Spleen (tissue), 11 donors: ENCODE measurements around the gene HK2. TPM values are rescaled to one million over a fixed set of nuclear protein-coding genes. Genes with fewer than 3 reads are reported as not detected.

Experiments used
- DNase-seq: peaks from one replicate; pipeline ENCODE4 v3.0.0-alpha.2; 2020
- H3K27ac ChIP-seq, 8 donors: fragments of 200-600 bp; sonication (generic) in 7 of 8; 1 replicate in 4 of 8; 2 replicates in 4 of 8; pipeline versions ENCODE4 v1.5.0 to v1.8.0; 2016 to 2021; ENCODE audit warnings: inconsistent platforms in 4 of 8, mild to moderate bottlenecking in 4 of 8, moderate library complexity in 1 of 8
- H3K27me3 ChIP-seq, 7 donors: fragments of 200-600 bp; sonication (generic) in 6 of 7; replicated peaks in 1 of 7; 1 replicate in 4 of 7; 2 replicates in 3 of 7; pipeline versions ENCODE4 v1.5.0 to v1.8.0; 2016 to 2021; ENCODE audit warnings: inconsistent platforms in 3 of 7, mild to moderate bottlenecking in 1 of 7
- H3K36me3 ChIP-seq, 6 donors: fragments of 200-600 bp; sonication (generic) in 5 of 6; 1 replicate in 4 of 6; 2 replicates in 2 of 6; pipeline versions ENCODE4 v1.5.0 to v1.8.0; 2016 to 2021; ENCODE audit warnings: inconsistent platforms in 2 of 6
- H3K4me1 ChIP-seq, 6 donors: fragments of 200-600 bp; sonication (generic) in 5 of 6; 1 replicate in 3 of 6; 2 replicates in 3 of 6; pipeline versions ENCODE4 v1.5.0 to v1.8.0; 2016 to 2021; ENCODE audit warnings: inconsistent platforms in 3 of 6
- H3K4me3 ChIP-seq, 8 donors: fragments of 200-600 bp; sonication (generic) in 7 of 8; 1 replicate in 4 of 8; 2 replicates in 4 of 8; pipeline versions ENCODE4 v1.5.0 to v1.8.0; 2016 to 2021; ENCODE audit warnings: inconsistent platforms in 4 of 8, mild to moderate bottlenecking in 4 of 8, moderate library complexity in 2 of 8
- H3K9me3 ChIP-seq, 8 donors: fragments of 200-600 bp; sonication (generic) in 7 of 8; 1 replicate in 4 of 8; 2 replicates in 4 of 8; pipeline versions ENCODE4 v1.5.0 to v1.8.0; 2016 to 2021; ENCODE audit warnings: inconsistent platforms in 4 of 8
- CTCF ChIP-seq, 11 experiments: fragments of 200-600 bp in 7 of 11; fragments of 450-650 bp in 4 of 11; sonication (generic) in 4 of 11; IDR thresholded peaks in 8 of 11; conservative IDR thresholded peaks in 3 of 11; 1 replicate in 7 of 11; 2 replicates in 4 of 11; pipeline versions ENCODE4 v1.4.0 to v1.8.0; 2016 to 2021; ENCODE audit warnings: antibody characterized with exemption in 11 of 11, inconsistent platforms in 4 of 11, mild to moderate bottlenecking in 1 of 11
- POLR2A ChIP-seq, 3 donors: fragments of 450-650 bp; IDR thresholded peaks; one replicate each; pipeline ENCODE4 v1.5.1; 2017; ENCODE audit warnings: antibody characterized with exemption in 3 of 3, mild to moderate bottlenecking in 1 of 3
- POLR2AphosphoS5 ChIP-seq, 3 donors: sonication (generic); formaldehyde crosslinking; IDR thresholded peaks; one replicate each; pipeline ENCODE4 v1.5.1; 2017; ENCODE audit warnings: antibody characterized with exemption in 3 of 3
- WGBS, 5 donors: extraction: QIAGEN DNeasy Blood & Tissue Kit in 3 of 5; methylation state at CpG; one replicate each; pipeline versions ENCODE4 v1.1.5 to v1.1.7; 2013 to 2018; 5-methylcytosine and 5-hydroxymethylcytosine counted together
- intact Hi-C: fragments of 100-400 bp; cut with DNase I; formaldehyde crosslinking; loops from one replicate; pipeline ENCODE4 v1.15.0; 2023; ENCODE audit warnings: low total_unique reads
- polyA plus RNA-seq, 3 donors: library from polyadenylated mRNA; stranded (reverse); fragments of 200-250 nt; gene quantifications; one replicate each; pipeline ENCODE4 v1.2.1, GENCODE V29; 2013
- total RNA-seq, 7 donors: library from RNA; depleted of rRNA in 3 of 7; stranded (reverse); fragments of >200 nt in 3 of 7; fragmentation: NEBNext Ultra II Directional in 4 of 7; extraction: Animal tissue kit (Norgen Biotek cat#: 25700) in 4 of 7; gene quantifications; one replicate each; pipeline versions ENCODE4 v1.1.0 to v1.2.1, GENCODE V29; 2016 to 2021
- donor health status: healthy with polysubstance abuse.
- donor health status: DM: no; HTN: no; CAD: no; lungs with moderate emphysema.
- donor health status: DM: no; HTN: no; CAD: no.
- donor health status: Bipolar disorder and iron deficiency.
- donor health status: healthy.
- donor health status: DM: no; HTN: no; CAD: no.
- donor health status: DM: yes; HTN: yes; CAD: no.

The HK2 gene
- total and polyA plus RNA-seq, 10 donors, result 4.8 to 67.8 (median 16.1) TPM

GRCh38 chr2:74815941-74816340 lies 18.0 kb upstream of the HK2 start:
- peak overlapping the region in 6 of 8 donors; percentile 60 to 92 (median 76) for H3K27ac ChIP-seq
- H3K4me1 ChIP-seq, result peaks cover 0 to 24% (median 14%) of the 10 kb centered on the region in 6 donors
- H3K27me3 ChIP-seq, result no peaks in the 10 kb centered on the region
- DNase-seq, result no peak
- TF ChIP-seq CTCF (IDR thresholded peaks at IDR 0.05 in 8 of 11, conservative IDR thresholded peaks at IDR 0.05 in 3 of 11), result no peak
- no peak for TF ChIP-seq POLR2A (IDR thresholded peaks at IDR 0.05)
- no peak for TF ChIP-seq POLR2AphosphoS5 (IDR thresholded peaks at IDR 0.05)
- 55 to 94% (median 70%) methylated on average over 1 of the region's 1 CpG for WGBS, 5 donors
- H3K4me3 ChIP-seq, result no peak overlapping the region
- no peaks in the 10 kb centered on the region for H3K36me3 ChIP-seq
- no peaks in the 10 kb centered on the region for H3K9me3 ChIP-seq
- intact Hi-C loops, result no loop called here

- no peaks in the 10 kb centered on the region for H3K27me3 ChIP-seq
- TF ChIP-seq POLR2AphosphoS5 (IDR thresholded peaks at IDR 0.05), result no peak
- TF ChIP-seq CTCF (IDR thresholded peaks at IDR 0.05 in 8 of 11, conservative IDR thresholded peaks at IDR 0.05 in 3 of 11), result no peak
- TF ChIP-seq POLR2A (IDR thresholded peaks at IDR 0.05), result no peak
- 16 to 27% (median 24%) methylated on average over 7 of the region's 7 CpGs for WGBS, 5 donors
- no peak for DNase-seq
- intact Hi-C loops, result no loop called here
- H3K27ac ChIP-seq, result peak overlapping the region in 7 of 8 donors; percentile 60 to 92 (median 81)
- no peaks in the 10 kb centered on the region for H3K36me3 ChIP-seq
- H3K4me1 ChIP-seq, result peaks cover 0 to 24% (median 14%) of the 10 kb centered on the region in 6 donors
- peak overlapping the region in 1 of 8 donors; percentile 44 for H3K4me3 ChIP-seq
- H3K9me3 ChIP-seq, result no peaks in the 10 kb centered on the region
Measured at GRCh38 chr2:74816540-74817303, 17.2 kb upstream of the HK2 start.

GRCh38 chr2:74817304-74817675 lies 16.6 kb upstream of the HK2 start:
- Histone ChIP-seq H3K27me3 (no peaks in the 10 kb centered on the region), H3K4me3 (peak overlapping the region in 1 of 8 donors; percentile 44), H3K4me1 (peaks cover 0 to 24% (median 14%) of the 10 kb centered on the region in 6 donors), H3K36me3 (no peaks in the 10 kb centered on the region), H3K9me3 (no peaks in the 10 kb centered on the region), H3K27ac (peak overlapping the region in 7 of 8 donors; percentile 60 to 92 (median 81))
- DNase-seq, result no peak
- no peak for TF ChIP-seq POLR2AphosphoS5 (IDR thresholded peaks at IDR 0.05)
- TF ChIP-seq POLR2A (IDR thresholded peaks at IDR 0.05), result no peak
- no peak for TF ChIP-seq CTCF (IDR thresholded peaks at IDR 0.05 in 8 of 11, conservative IDR thresholded peaks at IDR 0.05 in 3 of 11)
- intact Hi-C loops, result no loop called here
- WGBS, 5 donors, result 28 to 42% (median 35%) methylated on average over 1 of the region's 1 CpG

- peaks cover 0 to 30% (median 14%) of the 10 kb centered on the region in 6 donors for H3K4me1 ChIP-seq
- no peaks in the 10 kb centered on the region for H3K27me3 ChIP-seq
- TF ChIP-seq POLR2A (IDR thresholded peaks at IDR 0.05), result no peak
- intact Hi-C loops, result no loop called here
- no peaks in the 10 kb centered on the region for H3K36me3 ChIP-seq
- H3K9me3 ChIP-seq, result no peaks in the 10 kb centered on the region
- no peak overlapping the region for H3K4me3 ChIP-seq
- no peak overlapping the region for H3K27ac ChIP-seq
- no peak for DNase-seq
Measured at GRCh38 chr2:74819702-74820101, 14.2 kb upstream of the HK2 start.
